HTR-8/SVneo (cell line): Measurements from ENCODE around the gene SNCB.
A peak's percentile ranks its signal among the peaks of the same experiment; 100 is the strongest.

Experiments used
- DNase-seq: peaks from one replicate; pipeline ENCODE4 v3.0.0; 2011; ENCODE audit warnings: low spot score, mixed read lengths; ENCODE audit not compliant: insufficient read length
- FAIRE-seq: peaks from 2 replicates; lab custom pipeline; 2011; peaks lifted over from hg19 to GRCh38; lab: Jason Lieb, UNC

The SNCB gene

DNA sequence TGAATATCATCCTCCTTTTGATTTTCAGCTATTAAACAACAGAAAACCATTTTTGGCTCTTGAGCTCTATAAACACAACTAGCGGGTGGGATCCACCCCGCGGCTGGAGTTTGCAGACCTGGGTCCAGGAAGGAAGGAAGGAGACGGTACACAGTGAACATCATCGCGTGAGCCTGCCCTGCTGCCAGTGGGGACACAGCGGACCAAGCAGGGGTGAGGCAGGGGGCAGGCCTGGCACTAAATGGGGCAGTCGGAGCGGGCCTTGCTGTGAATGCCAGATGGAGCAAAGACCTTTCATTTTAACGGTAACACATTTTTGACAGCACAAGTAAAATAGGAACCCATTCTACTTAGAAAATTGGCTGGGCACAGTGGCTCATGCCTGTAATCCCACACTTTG, 31.3 kb upstream of the SNCB start:
- DNase-seq (no peak), FAIRE-seq (no peak)

DNA sequence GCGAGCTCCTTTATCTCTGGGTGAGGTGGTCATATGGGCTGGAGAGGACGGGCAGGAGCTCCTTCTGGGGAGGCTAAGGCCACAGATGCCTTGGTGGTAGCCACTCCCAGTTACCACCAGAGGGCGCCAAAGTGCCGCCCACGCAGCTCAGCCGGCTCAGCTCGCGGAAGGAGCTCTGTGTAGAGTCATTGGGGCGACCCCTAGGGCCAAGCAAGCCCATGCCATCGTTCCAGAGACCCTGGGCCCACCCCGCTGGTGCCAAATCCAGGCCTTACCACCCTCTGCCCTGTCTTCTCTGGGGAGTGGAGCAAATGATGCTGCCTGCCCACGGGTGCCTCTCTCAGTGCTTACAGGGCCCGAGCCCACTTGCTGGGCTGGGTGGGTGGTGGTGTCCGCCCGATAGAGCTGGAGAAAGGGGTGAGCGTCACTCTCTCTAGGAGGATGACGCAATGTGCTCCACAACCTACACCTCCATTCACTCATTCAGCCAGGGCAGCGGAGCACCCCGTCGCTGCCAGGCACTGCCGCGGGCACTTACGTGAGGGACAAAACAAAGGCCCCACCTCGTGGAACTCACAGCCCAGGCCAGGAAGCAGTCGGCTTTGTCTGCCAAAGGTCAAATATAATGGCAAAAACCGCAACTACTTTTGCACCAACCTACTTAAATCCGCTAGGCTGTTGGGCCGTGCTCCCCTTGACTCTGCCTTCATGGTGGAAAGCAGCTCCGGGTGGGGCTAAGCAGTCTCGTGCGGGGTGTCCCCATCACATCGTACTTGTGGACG, 30.7 kb upstream of the SNCB start:
- DNase-seq (peak; percentile 92), FAIRE-seq (peak; percentile 88)

DNA sequence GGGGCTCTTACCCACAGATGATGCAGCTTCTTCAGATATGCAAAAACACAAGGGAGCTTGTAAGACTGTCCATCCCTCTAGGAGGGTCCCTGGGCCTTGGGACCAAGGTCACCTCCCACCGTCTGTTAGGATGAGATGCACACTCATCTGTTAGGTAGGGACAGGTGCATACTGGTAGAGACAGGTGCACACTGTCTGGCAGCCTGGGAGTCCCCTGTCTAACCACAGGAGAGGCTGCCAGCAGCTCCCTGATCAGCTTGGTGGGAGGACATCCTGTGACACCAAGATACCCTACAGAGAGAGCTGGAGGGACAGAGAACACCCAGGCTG, 30.2 kb upstream of the SNCB start:
- DNase-seq: no peak
- FAIRE-seq: no peak

DNA sequence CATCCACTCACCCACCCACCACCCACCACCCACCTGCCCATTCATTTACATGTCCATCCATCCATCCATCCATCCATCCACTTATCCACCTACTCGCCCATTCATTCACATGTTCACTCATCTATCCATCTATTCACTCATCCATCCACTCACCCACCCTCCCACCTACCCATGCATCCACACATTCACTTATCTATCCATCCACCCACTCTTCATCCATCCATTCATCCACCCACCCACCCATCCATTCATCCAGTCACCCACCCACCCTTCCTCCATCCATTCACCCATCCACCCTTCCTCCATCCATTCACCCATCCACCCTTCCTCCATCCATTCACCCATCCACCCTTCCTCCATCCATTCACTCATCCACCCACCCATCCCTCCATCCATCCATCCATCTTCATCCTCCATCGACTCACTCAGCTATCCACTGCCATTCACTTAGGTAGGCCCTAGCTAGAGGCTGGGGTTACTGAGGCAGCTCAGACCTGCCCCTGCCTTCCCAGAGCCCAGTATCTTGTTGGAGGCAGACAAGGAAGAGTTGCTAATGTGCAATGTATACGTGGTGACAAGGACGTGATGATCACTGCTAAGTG, 29.6 kb upstream of the SNCB start:
- FAIRE-seq (peak; percentile 68), DNase-seq (no peak)

- DNase-seq (no peak), FAIRE-seq (no peak)
Measured at GRCh38 chr5:176659512-176659839, 29.1 kb upstream of the SNCB start.

GRCh38 chr5:176658817-176659511, 28.6 kb upstream of the SNCB start:
- no peak for DNase-seq
- no peak for FAIRE-seq

GRCh38 chr5:176658007-176658599, 27.8 kb upstream of the SNCB start:
- peak; percentile 69 for DNase-seq
- peak; percentile 81 for FAIRE-seq

GRCh38 chr5:176656467-176656990, 26.2 kb upstream of the SNCB start:
- no peak for DNase-seq
- FAIRE-seq: no peak

DNA sequence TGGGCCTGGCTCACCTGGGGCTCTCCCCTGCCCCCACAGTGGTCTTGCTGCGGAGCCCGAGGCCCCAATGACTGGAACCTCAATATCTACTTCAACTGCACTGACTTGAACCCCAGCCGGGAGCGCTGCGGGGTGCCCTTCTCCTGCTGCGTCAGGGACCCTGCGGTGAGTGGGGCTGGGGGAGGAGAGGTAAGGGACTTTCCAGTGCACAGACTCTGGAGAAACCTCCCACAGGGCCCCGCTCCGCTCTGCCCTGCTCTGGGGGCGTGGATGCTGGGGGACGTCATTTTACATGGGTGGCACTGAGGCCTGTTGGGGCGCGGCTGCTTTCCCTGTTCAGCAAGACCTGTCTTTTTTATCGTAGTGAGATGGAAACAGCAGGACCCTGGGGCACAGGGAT, 24.5 kb upstream of the SNCB start:
- DNase-seq (no peak), FAIRE-seq (no peak)

DNA sequence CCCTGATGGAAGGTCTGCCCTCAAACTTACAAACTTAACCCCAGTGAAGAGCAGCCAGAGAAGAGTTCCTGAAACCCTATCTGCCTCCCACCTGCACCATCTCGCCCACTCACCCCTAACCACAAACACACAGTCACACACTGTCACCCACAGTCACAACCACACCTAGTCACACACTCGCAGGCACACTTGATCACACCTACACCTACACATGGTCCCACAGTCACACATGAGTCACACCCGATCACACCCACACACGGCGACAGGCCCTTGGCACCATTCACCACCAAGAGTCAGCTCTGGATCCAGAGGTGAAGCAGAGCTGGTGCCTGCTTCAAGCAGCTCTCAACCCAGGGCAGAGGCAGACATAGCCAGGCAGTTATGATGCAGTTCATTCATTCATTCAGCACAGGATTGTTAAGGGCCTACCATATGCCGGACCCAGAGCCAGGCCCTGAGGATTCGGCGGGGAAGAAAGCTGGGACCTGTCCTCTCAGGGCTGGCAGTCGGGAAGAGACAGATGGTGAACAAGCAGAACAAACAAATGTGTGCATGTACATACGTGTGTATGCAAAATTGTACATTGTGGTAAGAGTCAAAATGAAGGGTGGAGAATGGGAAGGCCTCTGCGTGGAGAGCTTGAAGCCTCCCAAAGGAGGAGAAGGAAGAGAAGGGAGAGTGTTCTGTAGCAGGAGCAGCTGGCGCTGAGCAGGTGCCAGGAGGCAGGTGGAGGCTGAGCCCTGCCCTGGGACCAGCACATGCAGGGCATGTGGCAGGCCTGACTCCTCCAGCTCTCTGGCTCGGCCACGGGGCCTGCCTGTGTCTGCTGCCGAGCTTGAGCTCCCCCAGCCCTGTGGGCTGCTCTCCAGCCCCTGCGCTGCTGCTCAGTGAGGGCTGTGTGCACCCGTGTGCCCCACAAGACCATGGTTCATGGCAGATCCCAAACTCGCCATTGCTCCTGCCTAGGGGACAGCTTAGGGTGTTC, 23.4 kb upstream of the SNCB start:
- peak; percentile 60 for FAIRE-seq

DNA sequence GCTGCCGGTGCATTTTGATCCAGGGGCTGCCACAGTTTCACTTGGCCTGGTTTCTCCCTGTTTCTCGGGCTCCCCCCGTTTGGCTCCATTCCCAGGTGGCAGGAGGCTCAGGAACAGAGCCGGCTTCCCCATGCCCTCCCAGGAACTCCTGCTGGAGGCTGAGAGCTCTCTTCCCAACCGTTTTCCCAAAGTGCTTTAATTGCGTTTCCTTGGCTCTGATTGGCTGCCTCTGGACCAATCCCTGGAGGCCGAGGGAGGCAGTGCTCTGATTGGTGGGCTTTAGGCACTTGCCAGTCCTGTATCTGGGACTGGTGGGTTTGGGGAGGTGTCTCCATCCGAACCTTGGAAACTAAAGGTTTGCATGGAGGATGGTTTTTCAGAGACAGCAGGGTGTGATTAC, 21.8 kb upstream of the SNCB start:
- FAIRE-seq (no peak), DNase-seq (no peak)

More for the DNA sequence above, 23.4 kb upstream of the SNCB start:
- DNase-seq: no peak

DNA sequence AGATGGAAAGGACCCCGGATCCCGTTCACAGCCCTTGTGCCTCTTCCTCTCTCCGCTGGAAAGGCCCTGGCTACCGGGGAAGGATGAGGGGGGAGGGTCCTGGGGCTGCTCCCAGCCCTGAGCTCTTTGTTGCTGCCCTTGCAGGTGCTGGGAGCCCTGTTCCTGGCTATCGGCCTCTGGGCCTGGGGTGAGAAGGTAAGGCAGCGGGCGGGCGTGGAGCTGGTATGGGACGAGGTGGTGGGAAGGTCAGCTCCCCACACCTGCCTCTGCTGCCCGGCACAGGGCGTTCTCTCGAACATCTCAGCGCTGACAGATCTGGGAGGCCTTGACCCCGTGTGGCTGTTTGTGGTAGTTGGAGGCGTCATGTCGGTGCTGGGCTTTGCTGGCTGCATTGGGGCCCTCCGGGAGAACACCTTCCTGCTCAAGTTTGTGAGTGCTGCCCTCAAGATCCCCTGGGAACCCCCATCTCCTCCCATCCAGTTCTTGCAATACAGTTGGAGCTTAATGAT, 21.2 kb upstream of the SNCB start:
- FAIRE-seq (no peak), DNase-seq (no peak)

DNA sequence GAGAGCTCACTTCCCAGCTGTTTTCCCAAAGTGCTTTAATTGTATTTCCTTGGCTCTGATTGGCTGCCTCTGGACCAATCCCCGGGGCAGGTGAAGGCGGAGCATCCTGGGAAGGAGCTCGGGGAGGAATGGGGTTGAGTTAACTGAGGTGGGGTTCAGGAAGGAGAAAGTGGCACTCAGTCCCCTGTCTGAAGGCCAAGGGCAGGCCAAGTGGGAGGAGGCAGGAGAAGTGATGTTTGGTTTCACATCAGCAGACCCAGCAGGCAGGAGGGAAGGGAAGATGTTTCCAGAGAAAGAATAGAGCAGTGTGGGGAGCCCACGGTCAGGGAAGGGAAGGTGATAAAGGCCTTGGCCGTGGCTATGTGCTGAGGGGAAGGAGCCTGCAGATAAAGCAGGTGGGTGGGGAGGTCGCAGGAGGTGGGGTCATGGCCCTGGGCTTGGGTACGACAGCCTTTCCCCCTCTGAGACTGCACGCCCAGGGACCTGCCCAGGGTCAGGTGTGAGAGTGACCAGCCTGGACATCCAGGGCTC, 20.1 kb upstream of the SNCB start:
- DNase-seq (no peak), FAIRE-seq (no peak)

- DNase-seq (no peak), FAIRE-seq (no peak)
Measured at GRCh38 chr5:176648474-176649194, 18.3 kb upstream of the SNCB start.

GRCh38 chr5:176647843-176648473, 17.6 kb upstream of the SNCB start:
- FAIRE-seq (no peak), DNase-seq (peak; percentile 56)

DNA sequence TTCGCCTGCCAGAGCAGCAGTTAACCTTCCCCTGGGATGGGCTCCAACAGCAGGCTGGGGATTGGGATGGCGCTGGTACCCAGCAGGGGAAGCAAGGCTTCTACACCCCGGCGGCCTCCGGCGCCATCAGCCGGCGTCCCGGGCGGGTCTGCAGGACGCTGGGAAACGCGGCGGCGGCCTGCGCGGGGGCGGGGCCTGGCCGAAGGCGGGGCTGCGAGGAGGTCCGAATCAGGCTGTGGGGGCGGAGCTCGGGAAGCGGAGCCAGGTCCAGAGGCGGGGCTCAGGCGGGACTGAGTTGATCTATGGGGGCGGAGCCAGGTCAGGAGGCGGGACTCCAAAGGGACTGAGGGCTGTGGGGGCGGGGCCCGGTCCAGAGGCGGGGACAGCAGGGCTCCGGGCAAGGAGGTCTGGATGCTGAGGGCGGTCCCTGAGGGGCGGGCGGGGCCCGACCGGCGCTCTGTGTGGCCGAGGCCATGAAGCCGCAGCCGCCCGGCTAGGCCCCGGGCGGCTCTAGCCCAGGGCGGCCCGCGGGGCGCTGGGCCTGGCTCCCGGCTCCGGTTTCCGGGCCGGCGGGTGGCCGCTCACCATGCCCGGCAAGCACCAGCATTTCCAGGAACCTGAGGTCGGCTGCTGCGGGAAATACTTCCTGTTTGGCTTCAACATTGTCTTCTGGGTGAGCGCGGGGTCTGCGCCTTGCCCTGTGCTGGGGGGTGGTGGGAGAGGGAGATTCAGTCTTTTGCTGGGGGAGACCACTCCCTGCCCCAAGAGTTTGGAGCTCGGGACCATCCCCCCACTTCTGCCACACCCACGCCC, 16.9 kb upstream of the SNCB start, which contains the start of gene TSPAN17:
Gene TSPAN17 (plus strand): TSS at position 455 of the 813 bp plus-strand sequence. CDS start 132 bp downstream, at position 587.
- DNase-seq (peak; percentile 96), FAIRE-seq (peak; percentile 96)

GRCh38 chr5:176646707-176647029, 16.3 kb upstream of the SNCB start:
- DNase-seq (no peak), FAIRE-seq (no peak)
